ENCODE measurements around the gene KNOP1. TPM values are rescaled to one million over a fixed set of nuclear protein-coding genes. Genes with fewer than 3 reads are reported as not detected.

KNOP1 gene
- total and polyA plus RNA-seq, 2 donors (not counting 3 experiments of a cell fraction or from before 2014, with no cell fraction given) = 6.7 to 33.5 TPM

DNA sequence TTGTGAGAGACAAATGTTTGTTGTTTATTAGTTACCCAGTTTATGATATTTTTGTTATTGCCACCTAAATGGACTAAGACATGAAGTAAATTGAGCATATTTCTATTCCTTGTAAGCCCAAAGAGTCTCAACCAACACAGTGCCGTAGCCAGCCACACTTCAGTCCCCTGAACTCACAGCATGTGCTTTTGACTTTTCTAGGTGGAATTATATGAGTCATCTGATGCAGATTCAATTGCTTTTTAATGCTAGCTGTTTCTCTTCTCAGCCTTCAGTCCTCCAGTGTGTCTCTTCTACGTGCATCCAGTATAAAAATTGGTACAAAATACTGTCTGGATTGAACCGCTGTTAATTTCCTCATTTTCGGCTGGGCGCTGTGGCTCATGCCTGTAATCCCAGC, 39.0 kb upstream of the KNOP1 start:
- FAIRE-seq (no peak), DNase-seq (ENCODE audit: low read depth, low spot score) (no peak)
- Histone ChIP-seq H4K20me1 (replicated peaks; ENCODE audit: control insufficient read depth, extremely low read depth, insufficient read depth, low read length) (no peaks in the 10 kb centered on the region), H3K36me3 (ENCODE audit: control insufficient read depth in 2 of 2, extremely low read depth in 1 of 2, insufficient read depth in 2 of 2, low read length in 2 of 2) (no peaks in the 10 kb centered on the region), H3K27ac (ENCODE audit: insufficient read depth, low read depth, low read length) (no peak overlapping the region), H3K4me1 (ENCODE audit: control insufficient read depth, extremely low read depth, insufficient read depth, low read length) (peaks cover 24% of the 10 kb centered on the region), H3K9me1 (replicated peaks; ENCODE audit: control insufficient read depth, extremely low read depth, insufficient read depth, low read length) (no peaks in the 10 kb centered on the region), H3K79me2 (ENCODE audit: control insufficient read depth, insufficient read depth, low read length) (no peaks in the 10 kb centered on the region), H3K9me3 (replicated peaks; ENCODE audit: control insufficient read depth, insufficient read depth, low read length) (no peaks in the 10 kb centered on the region), H3K4me3 (replicated peaks in 1 of 3; ENCODE audit: insufficient read depth in 1 of 3, low read depth in 1 of 3, low read length in 3 of 3) (no peak overlapping the region), H2AFZ (ENCODE audit: low read depth, low read length) (no peak overlapping the region), H3K4me2 (ENCODE audit: insufficient read depth, low read length) (no peak overlapping the region), H3K9ac (replicated peaks; ENCODE audit: extremely low read depth, insufficient read depth, low read length) (no peak overlapping the region), H3K27me3 (ENCODE audit: control insufficient read depth in 2 of 2, insufficient read depth in 2 of 2, low read length in 2 of 2) (no peaks in the 10 kb centered on the region)
- no TSS peak for BruUV-seq (replicated peaks)
- dilution Hi-C loops (cut with MboI; ENCODE audit: extremely low pct_ligation_motif_present, low sequenced_read_pairs) (no loop called here), intact Hi-C loops (cut with micrococcal nuclease) (no loop called here)
- CTCF ChIA-PET = no interaction called here
- TF ChIP-seq, protein P1, sequence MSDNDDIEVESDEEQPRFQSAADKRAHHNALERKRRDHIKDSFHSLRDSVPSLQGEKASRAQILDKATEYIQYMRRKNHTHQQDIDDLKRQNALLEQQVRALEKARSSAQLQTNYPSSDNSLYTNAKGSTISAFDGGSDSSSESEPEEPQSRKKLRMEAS (IDR thresholded peaks at IDR 0.05; ENCODE audit: insufficient read depth, insufficient read length) = no peak
- POLR2A ChIA-PET = no interaction called here

DNA sequence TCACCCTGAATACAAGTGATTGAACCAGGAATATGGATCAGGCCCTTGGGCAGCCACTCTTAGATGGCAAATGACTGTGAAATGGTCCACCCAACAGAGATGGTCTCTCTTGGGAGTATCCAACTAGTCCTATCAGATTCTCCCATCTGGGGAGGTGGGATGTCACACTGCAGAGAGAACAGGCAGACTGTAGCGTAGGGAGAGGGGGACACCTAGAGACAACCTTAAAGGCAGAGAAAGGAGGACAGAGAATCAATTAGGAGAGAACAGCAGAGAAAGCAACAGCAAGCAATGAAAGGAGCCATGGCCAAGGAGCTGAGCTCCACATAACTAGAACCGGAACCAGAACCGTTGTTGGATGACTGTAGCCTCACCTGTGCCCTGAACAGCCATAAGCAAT, 37.2 kb upstream of the KNOP1 start:
- H3K9me3 ChIP-seq (replicated peaks; ENCODE audit: control insufficient read depth, insufficient read depth, low read length) = no peaks in the 10 kb centered on the region
- no peaks in the 10 kb centered on the region for H4K20me1 ChIP-seq (replicated peaks; ENCODE audit: control insufficient read depth, extremely low read depth, insufficient read depth, low read length)
- no peaks in the 10 kb centered on the region for H3K79me2 ChIP-seq (ENCODE audit: control insufficient read depth, insufficient read depth, low read length)
- dilution Hi-C loops (cut with MboI; ENCODE audit: extremely low pct_ligation_motif_present, low sequenced_read_pairs) (no loop called here), intact Hi-C loops (cut with micrococcal nuclease) (no loop called here)
- no TSS peak for BruUV-seq (replicated peaks)
- H3K36me3 ChIP-seq (ENCODE audit: control insufficient read depth in 2 of 2, extremely low read depth in 1 of 2, insufficient read depth in 2 of 2, low read length in 2 of 2) = no peaks in the 10 kb centered on the region
- POLR2A ChIA-PET = no interaction called here
- H3K9me1 ChIP-seq (replicated peaks; ENCODE audit: control insufficient read depth, extremely low read depth, insufficient read depth, low read length) = no peaks in the 10 kb centered on the region
- no peaks in the 10 kb centered on the region for H3K27me3 ChIP-seq (ENCODE audit: control insufficient read depth in 2 of 2, insufficient read depth in 2 of 2, low read length in 2 of 2)
- peak overlapping the region; percentile 78 for H3K27ac ChIP-seq (ENCODE audit: insufficient read depth, low read depth, low read length)
- FAIRE-seq = no peak
- H3K4me3 ChIP-seq (replicated peaks in 1 of 3; ENCODE audit: insufficient read depth in 1 of 3, low read depth in 1 of 3, low read length in 3 of 3) = no peak overlapping the region
- DNase-seq (ENCODE audit: low read depth, low spot score) = no peak
- H2AFZ ChIP-seq (ENCODE audit: low read depth, low read length) = peak overlapping the region; percentile 70
- peak overlapping the region; percentile 79 for H3K9ac ChIP-seq (replicated peaks; ENCODE audit: extremely low read depth, insufficient read depth, low read length)
- peak overlapping the region; percentile 73 for H3K4me2 ChIP-seq (ENCODE audit: insufficient read depth, low read length)
- CTCF ChIA-PET = interaction anchor here (1.9 to 2.2 kb wide), 2 partner anchors 11 to 17 kb away, joined by 4 to 9 read pairs; no protein-coding TSS in a partner anchor
- no peak for TF ChIP-seq POLR2AphosphoS5 (IDR thresholded peaks at IDR 0.05; ENCODE audit: insufficient read depth, low read depth, low read length)
- TF ChIP-seq, protein P2, sequence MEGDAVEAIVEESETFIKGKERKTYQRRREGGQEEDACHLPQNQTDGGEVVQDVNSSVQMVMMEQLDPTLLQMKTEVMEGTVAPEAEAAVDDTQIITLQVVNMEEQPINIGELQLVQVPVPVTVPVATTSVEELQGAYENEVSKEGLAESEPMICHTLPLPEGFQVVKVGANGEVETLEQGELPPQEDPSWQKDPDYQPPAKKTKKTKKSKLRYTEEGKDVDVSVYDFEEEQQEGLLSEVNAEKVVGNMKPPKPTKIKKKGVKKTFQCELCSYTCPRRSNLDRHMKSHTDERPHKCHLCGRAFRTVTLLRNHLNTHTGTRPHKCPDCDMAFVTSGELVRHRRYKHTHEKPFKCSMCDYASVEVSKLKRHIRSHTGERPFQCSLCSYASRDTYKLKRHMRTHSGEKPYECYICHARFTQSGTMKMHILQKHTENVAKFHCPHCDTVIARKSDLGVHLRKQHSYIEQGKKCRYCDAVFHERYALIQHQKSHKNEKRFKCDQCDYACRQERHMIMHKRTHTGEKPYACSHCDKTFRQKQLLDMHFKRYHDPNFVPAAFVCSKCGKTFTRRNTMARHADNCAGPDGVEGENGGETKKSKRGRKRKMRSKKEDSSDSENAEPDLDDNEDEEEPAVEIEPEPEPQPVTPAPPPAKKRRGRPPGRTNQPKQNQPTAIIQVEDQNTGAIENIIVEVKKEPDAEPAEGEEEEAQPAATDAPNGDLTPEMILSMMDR (IDR thresholded peaks at IDR 0.05; ENCODE audit: extremely low read depth in 1 of 2, insufficient read depth in 1 of 2, low read depth in 1 of 2, low read length in 2 of 2) = no peak
- no peak for TF ChIP-seq POLR2A (IDR thresholded peaks at IDR 0.05; ENCODE audit: low read depth, low read length)
- no peak for TF ChIP-seq MYC (IDR thresholded peaks at IDR 0.05; ENCODE audit: low read depth, low read length)
- TF ChIP-seq FOS (IDR thresholded peaks at IDR 0.05; ENCODE audit: borderline replicate concordance, insufficient read depth, low read length) = no peak
- TF ChIP-seq JUN (IDR thresholded peaks at IDR 0.05; ENCODE audit: borderline replicate concordance, insufficient read depth, insufficient read length, low read depth) = no peak
- no peak for TF ChIP-seq EZH2 (IDR thresholded peaks at IDR 0.05; ENCODE audit: borderline replicate concordance, low read depth, low read length, severe bottlenecking)
- TF ChIP-seq, protein P1 (IDR thresholded peaks at IDR 0.05; ENCODE audit: insufficient read depth, insufficient read length) = no peak
- TF ChIP-seq GATA2 (IDR thresholded peaks at IDR 0.05; ENCODE audit: insufficient read depth, insufficient read length, low read depth, low read length) = no peak
- H3K4me1 ChIP-seq (ENCODE audit: control insufficient read depth, extremely low read depth, insufficient read depth, low read length) = peaks cover 29% of the 10 kb centered on the region

All from endothelial cell of umbilical vein (primary cell).